ENCODE measurements around the gene CCL5. TPM values are rescaled to one million over a fixed set of nuclear protein-coding genes. Genes with fewer than 3 reads are reported as not detected.

Gene CCL5
- polyA plus RNA-seq, 1 of the 3 experiments (the other 2 are of a cell fraction) = 0.23 TPM

DNA sequence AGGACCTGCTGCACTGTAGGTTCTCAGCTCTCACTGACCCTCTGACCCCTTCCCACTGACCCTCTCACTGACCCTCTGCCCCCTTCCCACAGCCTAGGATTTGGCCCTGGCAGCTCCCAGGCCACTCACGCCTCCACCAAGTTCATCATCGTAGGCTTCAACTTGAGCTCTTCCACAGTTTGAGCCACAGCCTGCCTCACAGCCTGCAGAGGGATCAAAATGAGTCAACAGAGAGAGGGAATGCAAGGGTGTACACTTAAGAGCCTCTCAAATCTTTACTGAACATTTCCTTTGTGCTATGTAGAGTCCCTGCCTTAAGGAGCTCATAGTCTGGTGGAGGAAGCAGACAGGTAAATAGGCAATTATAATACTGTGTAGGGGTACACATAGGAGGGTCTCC, 23.6 kb downstream of the CCL5 start:
- Histone ChIP-seq H3K9me3 (no peaks in the 10 kb centered on the region), H3K27ac (ENCODE audit: low read depth in 2 of 2, low read length in 1 of 2) (no peak overlapping the region), H4K20me1 (ENCODE audit: insufficient read depth) (no peaks in the 10 kb centered on the region), H3K9ac (no peak overlapping the region), H3K27me3 (ENCODE audit: insufficient read depth) (no peaks in the 10 kb centered on the region), H3K9me2 (no peaks in the 10 kb centered on the region), H3K4me3 (ENCODE audit: low read depth in 2 of 2, low read length in 1 of 2) (no peak overlapping the region), H3K79me2 (ENCODE audit: insufficient read depth) (no peaks in the 10 kb centered on the region), H3K4me2 (no peak overlapping the region), H3K4me1 (ENCODE audit: control insufficient read depth in 1 of 2, insufficient read depth in 2 of 2, low read depth in 1 of 2, low read length in 1 of 2) (no peaks in the 10 kb centered on the region), H2AFZ (ENCODE audit: low read depth) (no peak overlapping the region), H3K36me3 (replicated peaks in 1 of 2; ENCODE audit: control insufficient read depth in 1 of 2, insufficient read depth in 2 of 2, low read length in 1 of 2) (peaks cover 3 to 8% of the 10 kb centered on the region in 2 experiments), H3F3A (replicated peaks; ENCODE audit: insufficient read depth) (no peaks in the 10 kb centered on the region)
- WGBS (ENCODE audit: low lambda C conversion rate) = 100% methylated on average over 2 of the region's 2 CpGs
- ChIA-PET POLR2A (no interaction called here), CTCF (interaction anchor here (2.1 to 4.3 kb wide), 2 partner anchors 8 to 92 kb away, joined by 8 to 26 read pairs; no protein-coding TSS in a partner anchor)
- TF ChIP-seq CHD2 (IDR thresholded peaks at IDR 0.05; ENCODE audit: low read length, partially characterized antibody) = no peak
- no peak for TF ChIP-seq EZH2phosphoT487 (IDR thresholded peaks at IDR 0.05; ENCODE audit: borderline replicate concordance, low read depth)
- TF ChIP-seq MAX (IDR thresholded peaks at IDR 0.05; ENCODE audit: low read depth) = no peak
- TF ChIP-seq, protein P1, sequence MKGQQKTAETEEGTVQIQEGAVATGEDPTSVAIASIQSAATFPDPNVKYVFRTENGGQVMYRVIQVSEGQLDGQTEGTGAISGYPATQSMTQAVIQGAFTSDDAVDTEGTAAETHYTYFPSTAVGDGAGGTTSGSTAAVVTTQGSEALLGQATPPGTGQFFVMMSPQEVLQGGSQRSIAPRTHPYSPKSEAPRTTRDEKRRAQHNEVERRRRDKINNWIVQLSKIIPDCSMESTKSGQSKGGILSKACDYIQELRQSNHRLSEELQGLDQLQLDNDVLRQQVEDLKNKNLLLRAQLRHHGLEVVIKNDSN (IDR thresholded peaks at IDR 0.05; ENCODE audit: borderline replicate concordance, low read depth) = no peak
- TF ChIP-seq RFX5 (IDR thresholded peaks at IDR 0.05; ENCODE audit: low read length) = no peak
- no peak for TF ChIP-seq GABPA (IDR thresholded peaks at IDR 0.05; ENCODE audit: low read depth)
- TF ChIP-seq NRF1 (IDR thresholded peaks at IDR 0.05; ENCODE audit: low read depth, low read length) = no peak
- TF ChIP-seq, protein P2, sequence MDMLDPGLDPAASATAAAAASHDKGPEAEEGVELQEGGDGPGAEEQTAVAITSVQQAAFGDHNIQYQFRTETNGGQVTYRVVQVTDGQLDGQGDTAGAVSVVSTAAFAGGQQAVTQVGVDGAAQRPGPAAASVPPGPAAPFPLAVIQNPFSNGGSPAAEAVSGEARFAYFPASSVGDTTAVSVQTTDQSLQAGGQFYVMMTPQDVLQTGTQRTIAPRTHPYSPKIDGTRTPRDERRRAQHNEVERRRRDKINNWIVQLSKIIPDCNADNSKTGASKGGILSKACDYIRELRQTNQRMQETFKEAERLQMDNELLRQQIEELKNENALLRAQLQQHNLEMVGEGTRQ (IDR thresholded peaks at IDR 0.05; ENCODE audit: borderline replicate concordance, low read depth, low read length) = no peak
- TF ChIP-seq RCOR1 (IDR thresholded peaks at IDR 0.05; ENCODE audit: low read length) = no peak
- no peak for TF ChIP-seq JUND (IDR thresholded peaks at IDR 0.05)
- no peak for TF ChIP-seq IRF3 (IDR thresholded peaks at IDR 0.05; ENCODE audit: low read depth, low read length)
- no peak for TF ChIP-seq TAF1 (IDR thresholded peaks at IDR 0.05; ENCODE audit: borderline replicate concordance, low read depth, low read length)
- no peak for TF ChIP-seq PBX3 (IDR thresholded peaks at IDR 0.05)
- no peak for TF ChIP-seq FOSL2 (IDR thresholded peaks at IDR 0.05; ENCODE audit: borderline replicate concordance, low read depth)
- TF ChIP-seq MEF2A (IDR thresholded peaks at IDR 0.05; ENCODE audit: borderline replicate concordance, low read depth) = no peak
- TF ChIP-seq, protein P3, sequence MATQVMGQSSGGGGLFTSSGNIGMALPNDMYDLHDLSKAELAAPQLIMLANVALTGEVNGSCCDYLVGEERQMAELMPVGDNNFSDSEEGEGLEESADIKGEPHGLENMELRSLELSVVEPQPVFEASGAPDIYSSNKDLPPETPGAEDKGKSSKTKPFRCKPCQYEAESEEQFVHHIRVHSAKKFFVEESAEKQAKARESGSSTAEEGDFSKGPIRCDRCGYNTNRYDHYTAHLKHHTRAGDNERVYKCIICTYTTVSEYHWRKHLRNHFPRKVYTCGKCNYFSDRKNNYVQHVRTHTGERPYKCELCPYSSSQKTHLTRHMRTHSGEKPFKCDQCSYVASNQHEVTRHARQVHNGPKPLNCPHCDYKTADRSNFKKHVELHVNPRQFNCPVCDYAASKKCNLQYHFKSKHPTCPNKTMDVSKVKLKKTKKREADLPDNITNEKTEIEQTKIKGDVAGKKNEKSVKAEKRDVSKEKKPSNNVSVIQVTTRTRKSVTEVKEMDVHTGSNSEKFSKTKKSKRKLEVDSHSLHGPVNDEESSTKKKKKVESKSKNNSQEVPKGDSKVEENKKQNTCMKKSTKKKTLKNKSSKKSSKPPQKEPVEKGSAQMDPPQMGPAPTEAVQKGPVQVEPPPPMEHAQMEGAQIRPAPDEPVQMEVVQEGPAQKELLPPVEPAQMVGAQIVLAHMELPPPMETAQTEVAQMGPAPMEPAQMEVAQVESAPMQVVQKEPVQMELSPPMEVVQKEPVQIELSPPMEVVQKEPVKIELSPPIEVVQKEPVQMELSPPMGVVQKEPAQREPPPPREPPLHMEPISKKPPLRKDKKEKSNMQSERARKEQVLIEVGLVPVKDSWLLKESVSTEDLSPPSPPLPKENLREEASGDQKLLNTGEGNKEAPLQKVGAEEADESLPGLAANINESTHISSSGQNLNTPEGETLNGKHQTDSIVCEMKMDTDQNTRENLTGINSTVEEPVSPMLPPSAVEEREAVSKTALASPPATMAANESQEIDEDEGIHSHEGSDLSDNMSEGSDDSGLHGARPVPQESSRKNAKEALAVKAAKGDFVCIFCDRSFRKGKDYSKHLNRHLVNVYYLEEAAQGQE (IDR thresholded peaks at IDR 0.05; ENCODE audit: low read depth, low read length) = no peak
- no peak for TF ChIP-seq SIN3A (IDR thresholded peaks at IDR 0.05; ENCODE audit: borderline replicate concordance, low read depth, low read length)
- TF ChIP-seq RAD21 (IDR thresholded peaks at IDR 0.05; ENCODE audit: low read length) = no peak
- TF ChIP-seq CTCF (IDR thresholded peaks at IDR 0.05) = no peak
- no peak for TF ChIP-seq GATA2 (CRISPR knock-in tag; IDR thresholded peaks at IDR 0.05)
- no peak for DNase-seq

All from SK-N-SH (cell line).